Measurements from ENCODE around the gene HM13. TPM values are rescaled to one million over a fixed set of nuclear protein-coding genes. Genes with fewer than 3 reads are reported as not detected.

Gene HM13
- total RNA-seq, 2 donors from 2014 or later, result 73.2 to 79.4 TPM

DNA sequence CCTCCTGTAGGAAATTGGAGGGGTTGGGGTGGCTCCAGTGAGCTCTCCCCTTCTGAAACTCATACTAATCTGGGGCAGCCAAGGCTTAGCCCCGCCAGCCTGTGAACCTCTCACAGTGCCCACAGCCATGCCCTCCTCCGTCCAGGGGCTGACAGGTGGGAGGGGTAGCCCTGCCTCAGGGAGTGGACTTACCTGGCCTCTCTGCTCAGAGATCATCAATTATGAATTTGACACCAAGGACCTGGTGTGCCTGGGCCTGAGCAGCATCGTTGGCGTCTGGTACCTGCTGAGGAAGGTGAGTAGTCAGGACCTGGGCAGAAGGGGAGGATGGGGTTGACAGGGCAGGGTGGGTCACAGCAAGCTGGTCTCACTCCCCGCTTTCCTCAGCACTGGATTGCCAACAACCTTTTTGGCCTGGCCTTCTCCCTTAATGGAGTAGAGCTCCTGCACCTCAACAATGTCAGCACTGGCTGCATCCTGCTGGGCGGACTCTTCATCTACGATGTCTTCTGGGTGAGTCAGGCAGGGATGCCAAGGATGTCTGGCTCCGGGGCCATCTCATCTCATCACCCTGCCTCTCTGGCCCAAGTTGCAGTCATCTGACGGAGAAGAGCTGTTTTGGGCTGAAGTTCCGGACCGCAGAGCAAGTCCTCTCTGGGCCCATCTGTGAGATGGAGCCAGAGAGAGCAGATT, 34.7 kb downstream of the HM13 start:
- intact Hi-C loops (cut with DNase I), result no loop called here
- ATAC-seq, result no peak
- H3K27ac ChIP-seq, result no peak overlapping the region
- H3K4me1 ChIP-seq, result peaks cover 11% of the 10 kb centered on the region
- H3K27me3 ChIP-seq, result no peaks in the 10 kb centered on the region
- peaks cover 5 to 42% of the 10 kb centered on the region in 2 donors for H3K36me3 ChIP-seq (replicated peaks in 1 of 2; ENCODE audit: insufficient read depth in 1 of 2, low read depth in 2 of 2)
- no peak overlapping the region for H3K4me3 ChIP-seq
- TF ChIP-seq, protein P1, sequence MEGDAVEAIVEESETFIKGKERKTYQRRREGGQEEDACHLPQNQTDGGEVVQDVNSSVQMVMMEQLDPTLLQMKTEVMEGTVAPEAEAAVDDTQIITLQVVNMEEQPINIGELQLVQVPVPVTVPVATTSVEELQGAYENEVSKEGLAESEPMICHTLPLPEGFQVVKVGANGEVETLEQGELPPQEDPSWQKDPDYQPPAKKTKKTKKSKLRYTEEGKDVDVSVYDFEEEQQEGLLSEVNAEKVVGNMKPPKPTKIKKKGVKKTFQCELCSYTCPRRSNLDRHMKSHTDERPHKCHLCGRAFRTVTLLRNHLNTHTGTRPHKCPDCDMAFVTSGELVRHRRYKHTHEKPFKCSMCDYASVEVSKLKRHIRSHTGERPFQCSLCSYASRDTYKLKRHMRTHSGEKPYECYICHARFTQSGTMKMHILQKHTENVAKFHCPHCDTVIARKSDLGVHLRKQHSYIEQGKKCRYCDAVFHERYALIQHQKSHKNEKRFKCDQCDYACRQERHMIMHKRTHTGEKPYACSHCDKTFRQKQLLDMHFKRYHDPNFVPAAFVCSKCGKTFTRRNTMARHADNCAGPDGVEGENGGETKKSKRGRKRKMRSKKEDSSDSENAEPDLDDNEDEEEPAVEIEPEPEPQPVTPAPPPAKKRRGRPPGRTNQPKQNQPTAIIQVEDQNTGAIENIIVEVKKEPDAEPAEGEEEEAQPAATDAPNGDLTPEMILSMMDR (IDR thresholded peaks at IDR 0.05), result no peak
- TF ChIP-seq POLR2A (IDR thresholded peaks at IDR 0.05), result no peak
- WGBS, 2 donors, result 82 to 97% methylated on average over 6 to 11 of the region's 11 CpGs
- DNase-seq, result no peak
- H3K9me3 ChIP-seq, result no peaks in the 10 kb centered on the region

DNA sequence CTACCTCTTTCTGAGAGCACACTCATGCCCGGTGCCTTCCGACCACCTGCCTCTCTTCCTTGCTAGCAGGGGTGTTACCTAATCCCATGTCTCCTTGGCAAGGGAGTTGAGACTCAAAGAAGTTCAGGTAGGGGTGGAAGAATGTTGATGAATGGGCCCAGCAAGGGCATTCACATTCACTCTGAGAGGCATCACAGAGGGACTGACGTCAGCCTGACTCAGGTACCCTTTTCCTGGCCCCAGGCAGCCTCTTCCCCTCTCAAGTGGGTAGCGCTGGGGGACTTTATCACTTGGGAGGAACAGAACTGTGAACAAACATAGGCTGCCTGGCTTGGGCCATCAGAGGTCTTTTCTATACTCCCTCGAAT, 35.3 kb downstream of the HM13 start:
- DNase-seq (no peak), ATAC-seq (no peak)
- Histone ChIP-seq H3K36me3 (replicated peaks in 1 of 2; ENCODE audit: insufficient read depth in 1 of 2, low read depth in 2 of 2) (peaks cover 5 to 43% of the 10 kb centered on the region in 2 donors), H3K4me3 (no peak overlapping the region), H3K27ac (no peak overlapping the region), H3K27me3 (no peaks in the 10 kb centered on the region), H3K4me1 (peaks cover 11% of the 10 kb centered on the region), H3K9me3 (no peaks in the 10 kb centered on the region)
- TF ChIP-seq POLR2A (IDR thresholded peaks at IDR 0.05), result no peak
- TF ChIP-seq, protein P1 (IDR thresholded peaks at IDR 0.05), result no peak
- WGBS, 2 donors, result 79 to 89% methylated on average over 5 of the region's 5 CpGs
- intact Hi-C loops (cut with DNase I), result no loop called here

- Histone ChIP-seq H3K27me3 (no peaks in the 10 kb centered on the region), H3K4me1 (peaks cover 11% of the 10 kb centered on the region), H3K4me3 (no peak overlapping the region), H3K9me3 (no peaks in the 10 kb centered on the region), H3K36me3 (replicated peaks in 1 of 2; ENCODE audit: insufficient read depth in 1 of 2, low read depth in 2 of 2) (peaks cover 5 to 45% of the 10 kb centered on the region in 2 donors), H3K27ac (no peak overlapping the region)
- intact Hi-C loops (cut with DNase I), result no loop called here
- DNase-seq, result no peak
- no peak for TF ChIP-seq POLR2A (IDR thresholded peaks at IDR 0.05)
- TF ChIP-seq, protein P1 (IDR thresholded peaks at IDR 0.05), result no peak
- WGBS, 2 donors, result 88 to 93% methylated on average over 13 of the region's 13 CpGs
- no peak for ATAC-seq
These were observed 35.9 kb downstream of the HM13 start for GRCh38 chr20:31550099-31550498.

DNA sequence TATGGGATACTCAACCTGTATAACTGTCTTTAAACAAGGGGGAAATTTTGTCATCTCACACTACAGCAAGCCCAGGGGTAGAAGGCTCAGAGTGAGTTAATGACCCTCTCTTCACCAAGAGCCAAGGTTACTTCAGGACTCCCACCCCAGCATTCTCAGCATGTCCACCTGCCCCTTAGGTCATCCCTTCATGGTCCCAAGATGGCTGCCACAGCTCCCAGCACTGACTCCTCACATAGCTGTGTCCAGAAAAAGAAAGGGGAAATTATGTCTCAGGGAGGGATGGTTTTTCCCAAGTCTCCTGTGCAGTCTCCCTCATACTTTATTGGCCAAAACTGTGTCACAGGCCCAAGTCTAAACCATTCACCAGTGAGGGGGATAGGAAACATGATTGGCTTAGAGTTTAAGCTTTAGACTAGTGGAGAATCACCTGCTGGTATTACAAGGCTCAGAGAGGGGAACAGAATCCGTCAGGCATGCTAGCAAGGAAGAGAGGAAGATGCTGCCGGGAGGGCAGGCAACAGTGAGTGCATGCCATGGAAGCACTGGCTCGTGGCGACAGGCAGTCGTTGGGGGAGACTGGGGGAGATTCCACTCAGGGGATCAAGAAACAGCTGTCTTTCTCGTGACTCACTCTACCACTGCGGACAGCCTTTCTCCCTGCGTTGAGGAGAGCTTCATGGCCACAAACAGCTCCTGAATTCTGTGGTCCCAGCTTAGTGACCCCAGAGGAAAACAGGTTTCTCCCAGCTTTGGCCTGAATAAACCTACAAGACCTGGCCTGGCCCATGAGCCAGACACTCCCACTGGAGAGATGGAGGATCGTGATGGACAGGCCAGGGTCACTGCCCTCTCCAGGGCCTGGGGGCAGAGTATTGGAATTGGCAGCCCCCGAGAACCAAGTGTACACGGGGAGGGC, 37.2 kb downstream of the HM13 start:
- no peak for DNase-seq
- no peak overlapping the region for H3K27ac ChIP-seq
- intact Hi-C loops (cut with DNase I), result no loop called here
- ATAC-seq, result no peak
- TF ChIP-seq, protein P1 (IDR thresholded peaks at IDR 0.05), result no peak
- no peak for TF ChIP-seq POLR2A (IDR thresholded peaks at IDR 0.05)
- H3K4me1 ChIP-seq, result peaks cover 7% of the 10 kb centered on the region
- H3K9me3 ChIP-seq, result no peaks in the 10 kb centered on the region
- H3K27me3 ChIP-seq, result no peaks in the 10 kb centered on the region
- H3K4me3 ChIP-seq, result no peak overlapping the region
- 69 to 85% methylated on average over 11 of the region's 11 CpGs for WGBS, 2 donors
- H3K36me3 ChIP-seq (replicated peaks in 1 of 2; ENCODE audit: insufficient read depth in 1 of 2, low read depth in 2 of 2), result peaks cover 5 to 49% of the 10 kb centered on the region in 2 donors
